Heart right ventricle (tissue), 16 donors: ENCODE data around the gene INPP5D. TPM values are rescaled to one million over a fixed set of nuclear protein-coding genes. Genes with fewer than 3 reads are reported as not detected.

Experiments used
- ATAC-seq, 8 donors: fragments of 200-7000 bp; cut with Tn5 transposase; one replicate each; pipeline ENCODE4 v1.9.1; 2020; ENCODE audit warnings: mild to moderate bottlenecking in 8 of 8, moderate library complexity in 8 of 8, moderate number of reproducible peaks in 1 of 8
- DNase-seq, 2 donors: peaks; one replicate each; pipeline ENCODE4 v3.0.0-alpha.2; 2020
- H3K27ac ChIP-seq, 10 donors: fragments of 200-600 bp; sonication (generic) in 2 of 10; one replicate each; pipeline versions ENCODE4 v1.5.0 to v1.8.0; 2020 to 2022; ENCODE audit warnings: mild to moderate bottlenecking in 3 of 10
- H3K27me3 ChIP-seq, 7 donors: fragments of 200-600 bp; one replicate each; pipeline ENCODE4 v1.8.0; 2021 to 2022; ENCODE audit warnings: mild to moderate bottlenecking in 2 of 7
- H3K36me3 ChIP-seq, 9 donors: fragments of 200-600 bp; sonication (generic) in 1 of 9; one replicate each; pipeline versions ENCODE4 v1.5.0 to v1.8.0; 2020 to 2022; ENCODE audit warnings: mild to moderate bottlenecking in 2 of 9
- H3K4me1 ChIP-seq, 9 donors: fragments of 200-600 bp; sonication (generic) in 1 of 9; one replicate each; pipeline versions ENCODE4 v1.5.0 to v1.8.0; 2020 to 2022; ENCODE audit warnings: mild to moderate bottlenecking in 4 of 9
- H3K4me3 ChIP-seq, 10 donors: fragments of 200-600 bp; sonication (generic) in 2 of 10; one replicate each; pipeline versions ENCODE4 v1.5.0 to v1.8.0; 2020 to 2022; ENCODE audit warnings: mild to moderate bottlenecking in 7 of 10, moderate library complexity in 2 of 10
- H3K9me3 ChIP-seq, 11 donors: fragments of 200-600 bp in 10 of 11; sonication (generic) in 2 of 11; one replicate each; pipeline versions ENCODE4 v1.5.0 to v1.8.0; 2013 to 2022; ENCODE audit warnings: mild to moderate bottlenecking in 2 of 11, control low read depth in 1 of 11, moderate library complexity in 1 of 11
- WGBS, 2 donors: extraction: QIAGEN DNeasy Blood & Tissue Kit; methylation state at CpG; one replicate each; pipeline ENCODE4 v1.1.7; 2013; ENCODE audit warnings: inconsistent platforms in 1 of 2; 5-methylcytosine and 5-hydroxymethylcytosine counted together
- intact Hi-C, 10 donors: fragments of 100-400 bp; cut with DNase I; formaldehyde crosslinking; loops; one replicate each; pipeline versions ENCODE4 v1.11.1 to v1.14.2; 2022
- polyA plus RNA-seq, 2 donors: library from polyadenylated mRNA; stranded (reverse); fragments of 200-250 nt; gene quantifications; one replicate each; pipeline ENCODE4 v1.2.3, GENCODE V29; 2013
- total RNA-seq, 10 donors: library from RNA; stranded (reverse); fragmentation: NEBNext Ultra II Directional in 3 of 10; extraction: Animal tissue kit (Norgen Biotek cat#: 25700) in 3 of 10; gene quantifications; one replicate each; pipeline versions ENCODE4 v1.2.1 to v1.2.4, GENCODE V29; 2021 to 2023
- TF ChIP-seq, protein P1 (sequence below), 9 donors: fragments of 200-600 bp; sonication (generic) in 2 of 9; IDR thresholded peaks; one replicate each; pipeline versions ENCODE4 v1.5.0 to v1.8.0; 2021 to 2022; ENCODE audit warnings: antibody characterized with exemption in 9 of 9, mild to moderate bottlenecking in 5 of 9, moderate library complexity in 1 of 9
- donor health status: Arrhythmogenic right ventricular cardiomyopathy.
- donor health status: ischemic (EF 13 %, LVEDD 7.1; RV severe dilation, severe dysfunction).
- donor health status: healthy with polysubstance abuse.
- donor health status: DM: no; HTN: yes; CAD: no.
- donor health status: DM: no; HTN: no; CAD: no.
- donor health status: ischemic (EF 25% LVEDD 6.9; RV normal size, moderate dysfunction).
- donor health status: ischemic (EF 25% LVEDD 5.7; RV mildly dilated, moderate dysfunction).
- donor health status: healthy.
- donor health status: DM: yes; HTN: yes; CAD: no.
- donor health status: Ischemic cardiomyopathy.
- donor health status: ischemic (EF 35%, LVEDD 5.7; RV mildly dilated, moderate dysfunction).
- donor health status: nonischemic (EF 11% LVEDD 7.7; RV severe dilation, severe dysfunction).
- donor health status: DM: yes; HTN: yes; CAD: no.
- donor health status: PGD.
- donor health status: ischemic (EF 29% LVEDD 5.4; RV normal size, mild dysfunction).
- donor health status: nonischemic (EF 23%, LVEDD 6.1; RV moderate dilation, normal function).

Gene INPP5D
- total and polyA plus RNA-seq, 12 donors: 2.9 to 17.2 (median 5.7) TPM

DNA sequence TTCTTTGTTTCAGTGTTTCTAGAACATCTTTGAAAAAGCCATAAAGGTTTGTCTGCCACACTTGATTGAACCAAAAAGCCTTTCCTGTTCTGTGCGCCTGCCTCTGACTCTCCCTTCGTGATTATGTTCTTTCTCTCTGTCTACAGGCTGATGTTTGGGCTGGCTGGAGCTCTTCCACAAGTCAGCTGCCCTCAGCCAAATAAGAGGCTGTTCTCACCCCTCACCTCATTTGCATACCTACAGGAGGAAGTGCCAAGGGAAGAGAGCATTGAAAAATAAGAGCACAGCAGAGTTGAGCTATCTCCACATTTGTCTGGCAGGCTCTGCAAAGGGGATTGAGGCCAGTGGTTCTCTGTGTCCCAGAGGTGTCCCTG, 15.8 kb downstream of the INPP5D start:
- intact Hi-C loops: no loop called here
- H3K4me1 ChIP-seq: peaks cover 0 to 84% (median 35%) of the 10 kb centered on the region in 9 donors
- peak overlapping the region in 2 of 10 donors; percentile 53 to 80 for H3K27ac ChIP-seq

GRCh38 chr2:233076749-233077148, 16.6 kb downstream of the INPP5D start:
- ATAC-seq: no peak
- Histone ChIP-seq H3K27ac (peak overlapping the region in 1 of 10 donors; percentile 80), H3K27me3 (peaks cover 0 to 19% (median 0%) of the 10 kb centered on the region in 7 donors), H3K4me3 (no peak overlapping the region), H3K9me3 (peaks cover 0 to 10% (median 0%) of the 10 kb centered on the region in 11 donors), H3K4me1 (peaks cover 0 to 90% (median 35%) of the 10 kb centered on the region in 9 donors), H3K36me3 (peaks cover 0 to 53% (median 0%) of the 10 kb centered on the region in 9 donors)
- DNase-seq: no peak
- intact Hi-C loops: no loop called here
- 65 to 74% methylated on average over 3 of the region's 3 CpGs for WGBS, 2 donors
- TF ChIP-seq, protein P1, sequence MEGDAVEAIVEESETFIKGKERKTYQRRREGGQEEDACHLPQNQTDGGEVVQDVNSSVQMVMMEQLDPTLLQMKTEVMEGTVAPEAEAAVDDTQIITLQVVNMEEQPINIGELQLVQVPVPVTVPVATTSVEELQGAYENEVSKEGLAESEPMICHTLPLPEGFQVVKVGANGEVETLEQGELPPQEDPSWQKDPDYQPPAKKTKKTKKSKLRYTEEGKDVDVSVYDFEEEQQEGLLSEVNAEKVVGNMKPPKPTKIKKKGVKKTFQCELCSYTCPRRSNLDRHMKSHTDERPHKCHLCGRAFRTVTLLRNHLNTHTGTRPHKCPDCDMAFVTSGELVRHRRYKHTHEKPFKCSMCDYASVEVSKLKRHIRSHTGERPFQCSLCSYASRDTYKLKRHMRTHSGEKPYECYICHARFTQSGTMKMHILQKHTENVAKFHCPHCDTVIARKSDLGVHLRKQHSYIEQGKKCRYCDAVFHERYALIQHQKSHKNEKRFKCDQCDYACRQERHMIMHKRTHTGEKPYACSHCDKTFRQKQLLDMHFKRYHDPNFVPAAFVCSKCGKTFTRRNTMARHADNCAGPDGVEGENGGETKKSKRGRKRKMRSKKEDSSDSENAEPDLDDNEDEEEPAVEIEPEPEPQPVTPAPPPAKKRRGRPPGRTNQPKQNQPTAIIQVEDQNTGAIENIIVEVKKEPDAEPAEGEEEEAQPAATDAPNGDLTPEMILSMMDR (IDR thresholded peaks at IDR 0.05): no peak

More for the DNA sequence above, 15.8 kb downstream of the INPP5D start:
- TF ChIP-seq, protein P1 (IDR thresholded peaks at IDR 0.05): no peak
- Histone ChIP-seq H3K9me3 (peaks cover 0 to 18% (median 0%) of the 10 kb centered on the region in 11 donors), H3K4me3 (no peak overlapping the region), H3K36me3 (peaks cover 0 to 50% (median 0%) of the 10 kb centered on the region in 9 donors), H3K27me3 (peaks cover 0 to 19% (median 0%) of the 10 kb centered on the region in 7 donors)
- ATAC-seq (peak in 6 of 8 donors; percentile 35 to 65 (median 44)), DNase-seq (no peak)
- 27 to 35% methylated on average over 2 of the region's 2 CpGs for WGBS, 2 donors

DNA sequence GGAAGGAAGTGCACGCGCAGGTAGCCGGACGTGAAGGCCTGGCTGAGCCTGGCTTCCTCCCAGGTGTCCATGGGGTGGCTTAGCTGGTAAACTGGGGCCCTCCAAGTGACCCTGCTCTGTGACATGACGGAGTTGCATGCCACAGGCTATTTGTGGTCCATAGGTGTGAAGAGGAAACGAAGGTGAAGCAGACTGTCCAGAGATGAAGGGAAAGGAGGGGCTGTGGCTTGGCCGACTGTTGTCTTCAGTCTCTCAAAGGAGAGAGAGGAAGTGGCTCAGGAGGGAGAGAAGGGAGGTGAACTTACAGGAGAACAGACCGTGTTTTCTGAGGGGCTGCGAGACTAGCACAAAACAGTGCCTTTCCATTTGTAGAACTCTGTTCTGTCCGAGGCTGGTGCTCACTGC, 19.3 kb downstream of the INPP5D start:
- DNase-seq (no peak), ATAC-seq (no peak)
- no peaks in the 10 kb centered on the region for H3K9me3 ChIP-seq
- TF ChIP-seq, protein P1 (IDR thresholded peaks at IDR 0.05): no peak
- 58 to 69% methylated on average over 10 of the region's 10 CpGs for WGBS, 2 donors
- peaks cover 8 to 97% (median 55%) of the 10 kb centered on the region in 9 donors for H3K4me1 ChIP-seq
- H3K27me3 ChIP-seq: peaks cover 0 to 16% (median 0%) of the 10 kb centered on the region in 7 donors
- H3K4me3 ChIP-seq: peak overlapping the region in 1 of 10 donors; percentile 7
- peak overlapping the region in 4 of 10 donors; percentile 3 to 97 (median 42) for H3K27ac ChIP-seq
- intact Hi-C loops: no loop called here
- H3K36me3 ChIP-seq: peaks cover 0 to 37% (median 0%) of the 10 kb centered on the region in 9 donors

DNA sequence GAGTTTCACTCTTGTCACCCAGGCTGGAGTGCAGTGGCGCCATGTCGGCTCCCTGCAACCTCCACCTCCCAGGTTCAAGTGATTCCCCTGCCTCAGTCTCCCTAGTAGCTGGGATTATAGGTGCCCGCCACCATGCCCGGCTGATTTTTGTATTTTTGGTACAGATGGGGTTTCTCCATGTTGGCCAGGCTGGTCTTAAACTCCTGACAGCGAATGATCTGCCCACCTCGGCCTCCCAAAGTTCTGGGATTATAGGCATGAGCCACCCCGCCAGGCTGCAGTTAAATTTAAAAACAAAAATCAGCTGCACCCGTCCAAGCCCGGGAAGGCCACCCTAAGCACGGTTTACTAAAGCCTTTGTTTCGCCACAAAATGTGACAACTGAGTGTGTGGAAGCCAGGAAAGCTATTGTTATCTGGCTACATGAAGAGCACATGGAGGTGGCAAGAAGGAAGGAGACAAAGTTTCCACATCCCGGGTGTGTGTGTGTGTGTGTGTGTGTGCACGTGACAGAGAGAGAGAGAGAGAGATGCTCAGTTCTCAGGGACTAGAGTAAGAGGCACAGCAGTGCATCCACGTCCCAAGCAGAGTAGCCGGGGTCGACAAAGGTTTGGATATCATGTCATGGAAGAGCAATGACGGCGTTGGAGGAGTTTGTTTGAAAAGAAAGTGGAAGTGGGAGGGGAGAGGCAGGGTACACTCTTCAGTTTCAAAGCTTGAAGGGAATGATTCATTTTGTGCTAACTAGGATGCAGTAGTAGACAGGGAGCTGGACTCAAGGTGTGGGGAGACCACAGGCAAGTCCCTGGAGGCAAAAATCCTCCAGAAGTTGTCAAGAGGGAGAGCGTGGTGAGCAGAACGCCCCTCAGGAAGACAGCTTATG, 20.1 kb downstream of the INPP5D start:
- Histone ChIP-seq H3K27ac (peak overlapping the region in 4 of 10 donors; percentile 3 to 97 (median 42)), H3K9me3 (no peaks in the 10 kb centered on the region), H3K27me3 (peaks cover 0 to 10% (median 0%) of the 10 kb centered on the region in 7 donors), H3K36me3 (peaks cover 0 to 31% (median 0%) of the 10 kb centered on the region in 9 donors), H3K4me1 (peaks cover 8 to 96% (median 56%) of the 10 kb centered on the region in 9 donors), H3K4me3 (no peak overlapping the region)
- TF ChIP-seq, protein P1 (IDR thresholded peaks at IDR 0.05): no peak
- DNase-seq: no peak
- intact Hi-C loops: no loop called here
- ATAC-seq: no peak
- 84 to 88% methylated on average over 20 of the region's 20 CpGs for WGBS, 2 donors
